ENCODE results near the gene EVI5.

The EVI5 gene

GRCh38 chr1:92551916-92552315, 233.0 kb downstream of the EVI5 start:
- no peak overlapping the region for H3K9ac ChIP-seq (ENCODE audit: low read length)
- H3K9me3 ChIP-seq (ENCODE audit: insufficient read depth, low read length), result no peaks in the 10 kb centered on the region
- no peak overlapping the region for H3K27ac ChIP-seq (ENCODE audit: low read length)
- H2AFZ ChIP-seq (ENCODE audit: low read depth, low read length), result no peak overlapping the region
- TF ChIP-seq EZH2phosphoT487 (IDR thresholded peaks at IDR 0.05; ENCODE audit: low read depth), result no peak
- no peak for TF ChIP-seq CTCF (IDR thresholded peaks at IDR 0.05; ENCODE audit: low read depth, low read length)
- H3K4me2 ChIP-seq (ENCODE audit: low read length), result no peak overlapping the region
- H4K20me1 ChIP-seq (ENCODE audit: insufficient read depth, low read length), result no peaks in the 10 kb centered on the region
- H3K4me3 ChIP-seq (ENCODE audit: low read length), result no peak overlapping the region
- no peaks in the 10 kb centered on the region; the same call in 1 of the 2 replicates for H3K4me1 ChIP-seq (ENCODE audit: low read length)
- no peaks in the 10 kb centered on the region for H3K27me3 ChIP-seq (ENCODE audit: low read depth, low read length)
- no peaks in the 10 kb centered on the region for H3K36me3 ChIP-seq (replicated peaks; ENCODE audit: low read depth, low read length)
- no peaks in the 10 kb centered on the region for H3K79me2 ChIP-seq (ENCODE audit: low read length)

- H3K27me3 ChIP-seq (ENCODE audit: low read depth, low read length), result no peaks in the 10 kb centered on the region
- no peak overlapping the region for H2AFZ ChIP-seq (ENCODE audit: low read depth, low read length)
- no peaks in the 10 kb centered on the region for H3K4me1 ChIP-seq (ENCODE audit: low read length)
- no peaks in the 10 kb centered on the region for H3K36me3 ChIP-seq (replicated peaks; ENCODE audit: low read depth, low read length)
- TF ChIP-seq CTCF (IDR thresholded peaks at IDR 0.05; ENCODE audit: low read depth, low read length) (no peak), EZH2phosphoT487 (IDR thresholded peaks at IDR 0.05; ENCODE audit: low read depth) (no peak)
- H3K79me2 ChIP-seq (ENCODE audit: low read length), result no peaks in the 10 kb centered on the region
- no peak overlapping the region for H3K4me3 ChIP-seq (ENCODE audit: low read length)
- no peak overlapping the region for H3K27ac ChIP-seq (ENCODE audit: low read length)
- no peak overlapping the region for H3K9ac ChIP-seq (ENCODE audit: low read length)
- H4K20me1 ChIP-seq (ENCODE audit: insufficient read depth, low read length), result no peaks in the 10 kb centered on the region
- H3K4me2 ChIP-seq (ENCODE audit: low read length), result no peak overlapping the region
- H3K9me3 ChIP-seq (ENCODE audit: insufficient read depth, low read length), result no peaks in the 10 kb centered on the region
These were observed 240.1 kb downstream of the EVI5 start for GRCh38 chr1:92544756-92545165.

- H3K9me3 ChIP-seq (ENCODE audit: insufficient read depth, low read length), result no peaks in the 10 kb centered on the region
- no peak overlapping the region for H3K4me3 ChIP-seq (ENCODE audit: low read length)
- H3K27me3 ChIP-seq (ENCODE audit: low read depth, low read length), result no peaks in the 10 kb centered on the region
- TF ChIP-seq CTCF (IDR thresholded peaks at IDR 0.05; ENCODE audit: low read depth, low read length), result no peak
- no peak for TF ChIP-seq EZH2phosphoT487 (IDR thresholded peaks at IDR 0.05; ENCODE audit: low read depth)
- H3K36me3 ChIP-seq (replicated peaks; ENCODE audit: low read depth, low read length), result no peaks in the 10 kb centered on the region
- H3K9ac ChIP-seq (ENCODE audit: low read length), result no peak overlapping the region
- no peak overlapping the region for H3K4me2 ChIP-seq (ENCODE audit: low read length)
- H3K4me1 ChIP-seq (ENCODE audit: low read length), result peaks cover 7% of the 10 kb centered on the region
- no peaks in the 10 kb centered on the region for H4K20me1 ChIP-seq (ENCODE audit: insufficient read depth, low read length)
- H3K27ac ChIP-seq (ENCODE audit: low read length), result no peak overlapping the region
- no peaks in the 10 kb centered on the region for H3K79me2 ChIP-seq (ENCODE audit: low read length)
- H2AFZ ChIP-seq (ENCODE audit: low read depth, low read length), result no peak overlapping the region
These were observed 241.5 kb downstream of the EVI5 start for GRCh38 chr1:92543131-92544055.

GRCh38 chr1:92538413-92539061, 246.4 kb downstream of the EVI5 start:
- Histone ChIP-seq H3K9ac (ENCODE audit: low read length) (peak overlapping the region; percentile 40; the same call in 1 of the 2 replicates), H3K27me3 (ENCODE audit: low read depth, low read length) (no peaks in the 10 kb centered on the region), H2AFZ (ENCODE audit: low read depth, low read length) (no peak overlapping the region; the same call in 1 of the 2 replicates), H3K9me3 (ENCODE audit: insufficient read depth, low read length) (no peaks in the 10 kb centered on the region), H3K4me2 (ENCODE audit: low read length) (peak overlapping the region; percentile 72), H3K27ac (ENCODE audit: low read length) (peak overlapping the region; percentile 67), H3K36me3 (replicated peaks; ENCODE audit: low read depth, low read length) (no peaks in the 10 kb centered on the region), H3K4me1 (ENCODE audit: low read length) (peaks cover 30% of the 10 kb centered on the region), H4K20me1 (ENCODE audit: insufficient read depth, low read length) (no peaks in the 10 kb centered on the region), H3K4me3 (ENCODE audit: low read length) (peak overlapping the region; percentile 46), H3K79me2 (ENCODE audit: low read length) (no peaks in the 10 kb centered on the region)
- TF ChIP-seq EZH2phosphoT487 (IDR thresholded peaks at IDR 0.05; ENCODE audit: low read depth) (no peak), CTCF (IDR thresholded peaks at IDR 0.05; ENCODE audit: low read depth, low read length) (no peak)

Measured in OCI-LY3 (cell line).